ENCODE data around the gene MGAT3. TPM values are rescaled to one million over a fixed set of nuclear protein-coding genes. Genes with fewer than 3 reads are reported as not detected.
A peak's percentile ranks its signal among the peaks of the same experiment; 100 is the strongest.
"Not testable (repeated sequence)": the region's sequence is repeated elsewhere in the genome, so short reads cannot be mapped to it uniquely, and the experiment has no call there.

MGAT3 gene
- total RNA-seq, 1 donor from 2014 or later, result not detected

DNA sequence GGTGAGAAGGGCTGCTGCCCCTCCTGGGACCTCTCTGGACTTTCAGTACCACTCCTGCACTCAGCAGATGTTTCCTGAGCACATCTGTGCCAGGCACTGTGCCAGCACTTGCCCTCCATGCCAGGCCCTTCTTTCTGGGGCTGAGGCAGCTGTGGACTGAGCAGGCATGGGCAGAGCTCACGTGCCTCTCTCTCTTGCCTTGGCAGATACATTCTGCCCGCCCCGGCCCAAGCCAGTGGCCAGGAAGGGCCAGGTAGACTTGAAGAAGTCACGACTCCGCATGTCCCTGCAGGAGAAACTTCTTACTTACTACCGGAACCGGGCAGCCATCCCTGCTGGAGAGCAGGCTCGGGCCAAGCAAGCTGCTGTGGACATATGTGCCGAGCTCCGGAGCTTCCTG, 55.2 kb downstream of the MGAT3 start:
- DNase-seq (ENCODE audit: low read depth in 2 of 2), result no peak

DNA sequence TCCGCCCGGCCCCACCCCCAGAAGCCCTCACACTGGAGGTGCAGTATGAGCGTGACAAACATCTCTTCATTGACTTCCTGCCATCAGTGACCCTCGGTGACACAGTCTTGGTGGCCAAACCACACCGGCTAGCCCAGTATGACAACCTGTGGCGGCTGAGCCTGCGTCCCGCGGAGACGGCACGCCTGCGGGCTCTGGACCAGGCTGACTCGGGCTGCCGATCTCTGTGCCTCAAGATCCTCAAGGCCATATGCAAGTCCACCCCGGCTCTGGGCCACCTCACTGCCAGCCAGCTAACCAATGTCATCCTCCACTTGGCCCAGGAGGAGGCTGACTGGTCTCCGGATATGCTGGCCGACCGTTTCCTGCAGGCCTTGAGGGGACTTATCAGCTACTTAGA, 57.0 kb downstream of the MGAT3 start:
- DNase-seq (ENCODE audit: low read depth in 2 of 2), result no peak

DNA sequence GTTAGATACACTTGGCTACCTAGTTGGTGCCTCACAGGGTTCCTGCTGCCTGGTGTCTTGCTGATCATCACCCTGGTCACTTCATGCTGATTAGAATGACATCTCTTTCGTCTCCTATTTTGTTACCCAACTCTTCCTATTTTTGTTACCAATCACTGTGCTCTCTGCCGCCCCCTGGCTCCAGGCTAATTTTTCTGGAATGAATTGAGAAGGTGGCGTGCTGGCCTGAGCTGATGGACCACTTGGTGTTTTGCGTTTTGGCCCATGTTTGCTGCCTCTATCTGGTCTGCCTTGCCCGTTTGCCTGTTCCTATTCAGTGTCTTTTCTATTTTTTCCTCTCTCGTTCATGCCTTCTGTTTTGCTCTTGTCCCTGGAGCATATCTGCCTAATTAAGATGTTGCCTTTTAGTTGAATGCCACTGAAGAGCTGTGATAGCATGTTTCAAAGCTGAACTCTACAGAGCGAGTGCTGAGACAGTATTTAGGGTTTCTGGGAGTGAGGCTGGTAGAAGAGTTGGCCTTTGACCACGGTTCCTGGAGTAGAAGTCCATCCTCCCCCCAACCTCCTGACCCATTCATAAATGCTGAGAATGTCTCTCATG, 57.7 kb downstream of the MGAT3 start:
- DNase-seq (ENCODE audit: low read depth in 2 of 2), result peak; percentile 53 to 67

GRCh38 chr22:39515266-39516050, 58.6 kb downstream of the MGAT3 start:
- DNase-seq (ENCODE audit: low read depth in 2 of 2), result no peak

GRCh38 chr22:39517470-39517869, 60.7 kb downstream of the MGAT3 start:
- DNase-seq (ENCODE audit: low read depth in 2 of 2), result no peak

GRCh38 chr22:39518144-39518786, 61.5 kb downstream of the MGAT3 start:
- no peak for DNase-seq (ENCODE audit: low read depth in 2 of 2)

GRCh38 chr22:39518996-39519680, 62.3 kb downstream of the MGAT3 start:
- DNase-seq (ENCODE audit: low read depth in 2 of 2), result peak in 1 of 2 donors; percentile 38

DNA sequence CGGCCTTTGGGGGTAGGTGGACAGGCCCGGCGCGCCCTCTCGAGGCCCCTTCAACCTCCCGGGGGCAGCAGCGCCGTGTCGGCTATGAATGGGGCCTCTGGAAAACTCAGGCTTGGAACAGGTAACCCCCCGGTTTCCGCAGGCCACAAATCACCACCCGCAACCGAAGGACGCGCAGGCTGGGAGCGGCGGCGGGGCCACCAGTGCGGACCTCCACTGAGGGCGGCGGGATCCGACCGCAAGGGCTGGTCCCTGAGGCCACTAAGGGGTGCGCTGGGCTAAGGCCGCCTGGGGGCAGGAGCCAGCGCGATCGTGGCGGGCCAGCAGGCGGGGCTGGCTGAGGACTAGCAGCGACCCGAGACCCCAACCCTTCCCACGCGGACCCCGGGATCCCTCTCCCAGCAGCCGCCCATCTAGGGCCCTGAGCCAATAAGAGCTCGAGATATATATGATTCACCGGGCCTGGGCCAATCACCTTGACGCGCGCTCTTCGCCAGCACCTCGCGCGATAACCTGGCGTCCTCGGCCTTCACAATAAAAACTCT, 62.9 kb downstream of the MGAT3 start:
- peak; percentile 100 for DNase-seq (ENCODE audit: low read depth in 2 of 2)

DNA sequence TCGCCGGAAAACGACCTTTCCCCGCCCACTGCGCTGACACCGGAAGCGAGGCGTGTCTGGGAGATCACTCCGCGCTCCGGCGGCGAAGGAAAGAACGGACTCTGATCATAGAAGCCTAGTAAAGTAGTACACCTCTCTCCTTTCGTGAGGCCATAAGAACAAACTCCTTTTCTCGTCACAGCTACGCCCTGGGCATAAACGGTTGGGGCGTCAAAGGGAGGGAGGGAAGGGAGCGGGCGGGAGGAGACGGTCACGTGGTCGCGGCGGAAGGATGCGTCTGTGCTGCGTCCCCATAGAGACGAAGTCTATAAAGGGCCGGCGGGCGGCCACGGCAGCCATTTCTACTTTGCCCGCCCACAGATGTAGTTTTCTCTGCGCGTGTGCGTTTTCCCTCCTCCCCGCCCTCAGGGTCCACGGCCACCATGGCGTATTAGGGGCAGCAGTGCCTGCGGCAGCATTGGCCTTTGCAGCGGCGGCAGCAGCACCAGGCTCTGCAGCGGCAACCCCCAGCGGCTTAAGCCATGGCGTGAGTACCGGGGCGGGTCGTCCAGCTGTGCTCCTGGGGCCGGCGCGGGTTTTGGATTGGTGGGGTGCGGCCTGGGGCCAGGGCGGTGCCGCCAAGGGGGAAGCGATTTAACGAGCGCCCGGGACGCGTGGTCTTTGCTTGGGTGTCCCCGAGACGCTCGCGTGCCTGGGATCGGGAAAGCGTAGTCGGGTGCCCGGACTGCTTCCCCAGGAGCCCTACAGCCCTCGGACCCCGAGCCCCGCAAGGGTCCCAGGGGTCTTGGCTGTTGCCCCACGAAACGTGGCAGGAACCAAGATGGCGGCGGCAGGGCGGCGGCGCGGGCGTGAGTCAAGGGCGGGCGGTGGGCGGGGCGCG, 63.7 kb downstream of the MGAT3 start, which contains the start of gene ATF4:
TSS of gene ATF4 (plus strand) at position 337 of the 880 bp plus-strand sequence. CDS start 884 bp downstream, outside the sequence.
- peak; percentile 93 to 95 for DNase-seq (ENCODE audit: low read depth in 2 of 2)

DNA sequence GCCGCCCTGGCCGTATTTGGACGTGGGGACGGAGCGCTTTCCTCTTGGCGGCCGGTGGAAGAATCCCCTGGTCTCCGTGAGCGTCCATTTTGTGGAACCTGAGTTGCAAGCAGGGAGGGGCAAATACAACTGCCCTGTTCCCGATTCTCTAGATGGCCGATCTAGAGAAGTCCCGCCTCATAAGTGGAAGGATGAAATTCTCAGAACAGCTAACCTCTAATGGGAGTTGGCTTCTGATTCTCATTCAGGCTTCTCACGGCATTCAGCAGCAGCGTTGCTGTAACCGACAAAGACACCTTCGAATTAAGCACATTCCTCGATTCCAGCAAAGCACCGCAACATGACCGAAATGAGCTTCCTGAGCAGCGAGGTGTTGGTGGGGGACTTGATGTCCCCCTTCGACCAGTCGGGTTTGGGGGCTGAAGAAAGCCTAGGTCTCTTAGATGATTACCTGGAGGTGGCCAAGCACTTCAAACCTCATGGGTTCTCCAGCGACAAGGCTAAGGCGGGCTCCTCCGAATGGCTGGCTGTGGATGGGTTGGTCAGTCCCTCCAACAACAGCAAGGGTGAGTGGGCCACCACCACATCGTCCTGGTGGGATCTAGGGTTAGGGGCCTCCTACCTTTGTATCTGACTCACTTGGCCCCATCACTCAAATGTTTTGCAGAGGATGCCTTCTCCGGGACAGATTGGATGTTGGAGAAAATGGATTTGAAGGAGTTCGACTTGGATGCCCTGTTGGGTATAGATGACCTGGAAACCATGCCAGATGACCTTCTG, 64.5 kb downstream of the MGAT3 start:
- peak in 1 of 2 donors; percentile 87 for DNase-seq (ENCODE audit: low read depth in 2 of 2)

GRCh38 chr22:39522091-39522490, 65.3 kb downstream of the MGAT3 start:
- DNase-seq (ENCODE audit: low read depth in 2 of 2), result not testable (repeated sequence)

- DNase-seq (ENCODE audit: low read depth in 2 of 2), result peak; percentile 48 to 50
Measured at GRCh38 chr22:39522567-39523300, 65.9 kb downstream of the MGAT3 start.

DNA sequence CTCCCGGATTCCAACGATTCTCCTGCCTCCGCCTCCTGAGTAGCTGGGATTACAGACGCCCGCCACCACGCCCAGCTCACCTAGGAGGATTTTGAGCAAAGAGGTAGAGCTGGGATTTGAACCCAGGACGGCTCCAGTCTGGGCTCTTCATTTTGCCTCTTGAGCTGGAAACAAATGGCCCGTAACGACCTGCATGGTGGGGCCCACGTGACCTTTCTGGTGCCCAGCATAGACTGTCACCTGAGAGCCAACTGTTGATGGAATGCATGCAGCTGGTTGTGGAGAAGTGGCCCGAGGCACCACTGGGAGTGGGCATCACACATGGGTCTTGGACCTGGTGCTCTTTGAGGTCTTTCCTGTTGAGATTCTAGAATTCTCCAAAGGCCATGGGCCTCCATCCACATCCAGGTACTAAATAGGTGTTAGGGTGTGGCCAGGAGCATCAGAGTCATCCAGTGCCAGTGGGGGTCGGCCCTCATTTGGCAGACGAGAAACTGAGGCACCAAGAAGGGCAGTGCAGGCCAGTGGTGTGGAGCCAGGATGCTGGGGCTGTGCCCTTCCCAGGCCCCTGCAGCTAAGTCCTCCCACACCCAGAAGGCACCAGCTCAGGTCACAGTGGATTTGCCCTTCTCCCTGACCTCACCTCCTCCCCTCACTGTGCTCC, 67.4 kb downstream of the MGAT3 start:
- DNase-seq (ENCODE audit: low read depth in 2 of 2), result no peak

DNA sequence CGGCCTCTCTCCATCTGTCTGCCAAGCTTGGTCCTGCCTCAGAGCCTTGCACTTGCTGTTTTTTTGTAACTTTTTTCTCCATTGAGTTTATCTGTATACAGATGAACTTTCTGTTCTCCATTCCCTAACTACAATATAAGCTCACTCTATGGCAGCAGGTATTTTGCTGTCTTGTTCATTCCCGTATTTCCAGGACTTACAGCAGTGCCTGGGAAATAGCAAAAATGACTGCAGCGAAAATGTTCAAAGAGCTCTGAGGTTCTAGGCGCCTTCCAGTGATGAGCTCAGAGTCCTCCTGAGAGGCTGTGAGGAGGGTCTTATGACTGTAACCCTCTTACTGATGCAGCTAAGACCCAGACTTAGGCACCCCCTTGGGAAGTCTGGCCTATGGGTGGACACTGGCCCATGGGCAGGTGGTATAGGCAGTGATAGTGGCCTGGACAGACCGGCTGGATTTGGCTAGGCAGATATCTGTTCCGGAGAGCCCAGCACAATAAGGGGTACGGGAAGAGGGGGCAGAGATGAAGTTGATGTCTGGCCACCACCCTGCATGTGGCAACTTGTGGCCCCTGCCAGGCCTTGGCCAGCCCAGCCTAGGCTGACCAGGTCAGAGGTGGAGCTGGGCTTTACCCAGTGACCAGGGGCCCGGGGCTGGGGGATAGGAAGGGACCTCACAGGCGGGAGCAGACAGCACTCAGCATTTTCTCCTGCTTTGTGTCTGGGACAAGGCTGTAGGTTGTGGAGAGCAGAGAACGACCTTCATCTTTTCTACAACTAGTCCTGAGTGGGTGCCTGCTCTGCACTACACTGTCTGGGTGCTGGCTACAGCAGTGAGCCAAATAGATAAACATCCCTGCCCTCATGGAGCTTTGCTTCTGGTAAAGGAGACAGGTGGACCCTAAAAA, 68.2 kb downstream of the MGAT3 start:
- no peak for DNase-seq (ENCODE audit: low read depth in 2 of 2)

GRCh38 chr22:39525658-39525975, 68.8 kb downstream of the MGAT3 start:
- DNase-seq (ENCODE audit: low read depth in 2 of 2), result no peak

DNA sequence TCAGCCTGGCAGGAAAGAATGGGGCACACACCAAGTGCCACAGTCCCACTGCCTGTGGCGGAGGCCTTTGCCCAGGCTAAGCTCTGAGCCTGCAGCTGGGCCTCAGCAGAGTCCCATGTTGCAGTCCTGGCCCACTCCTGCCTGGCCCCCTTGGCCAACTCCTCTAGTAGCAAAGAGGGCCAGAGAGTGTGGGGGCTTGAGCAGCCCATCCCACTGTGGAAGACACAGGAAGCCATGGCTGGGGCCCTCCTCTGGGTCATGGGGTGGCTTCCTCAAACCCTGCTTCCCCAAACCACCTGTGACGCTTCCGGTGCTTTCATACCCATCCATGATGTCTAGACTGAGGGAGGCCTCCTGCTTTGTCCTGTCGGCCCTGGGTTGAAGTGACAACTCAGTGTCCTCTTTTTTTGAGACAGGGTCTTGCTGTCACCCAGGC, 69.9 kb downstream of the MGAT3 start:
- DNase-seq (ENCODE audit: low read depth in 2 of 2), result no peak

GRCh38 chr22:39527481-39527961, 70.7 kb downstream of the MGAT3 start:
- DNase-seq (ENCODE audit: low read depth in 2 of 2), result no peak

Data from lung microvascular endothelial cell (primary cell).